BE2C (cell line): Measurements from ENCODE around the gene SH3GL2.

Experiments used
- DNase-seq: peaks from one replicate; pipeline ENCODE4 v3.0.0-alpha.2; 2020
- H3K27me3 ChIP-seq: fragments of 250-450 bp; sonication (Bioruptor Pico); 2 replicates; pipeline ENCODE4 v1.5.1; 2020; ENCODE audit warnings: mild to moderate bottlenecking
- H3K36me3 ChIP-seq: fragments of 250-450 bp; sonication (Bioruptor Pico); 2 replicates; pipeline ENCODE4 v1.5.1; 2020; ENCODE audit warnings: mild to moderate bottlenecking
- H3K4me1 ChIP-seq: fragments of 250-450 bp; sonication (Bioruptor Pico); 2 replicates; pipeline ENCODE4 v1.5.1; 2020
- H3K4me3 ChIP-seq: 2 replicates; pipeline ENCODE4 v1.5.1; 2011; ENCODE audit warnings: low read depth, low read length
- H3K9me3 ChIP-seq: fragments of 250-450 bp; sonication (Bioruptor Pico); 2 replicates; pipeline ENCODE4 v1.5.1; 2020
- TF ChIP-seq, protein P1 (sequence below): IDR thresholded peaks from 2 replicates; pipeline ENCODE4 v1.5.1; 2012; ENCODE audit warnings: mild to moderate bottlenecking, low read depth, low read length

The SH3GL2 gene

DNA sequence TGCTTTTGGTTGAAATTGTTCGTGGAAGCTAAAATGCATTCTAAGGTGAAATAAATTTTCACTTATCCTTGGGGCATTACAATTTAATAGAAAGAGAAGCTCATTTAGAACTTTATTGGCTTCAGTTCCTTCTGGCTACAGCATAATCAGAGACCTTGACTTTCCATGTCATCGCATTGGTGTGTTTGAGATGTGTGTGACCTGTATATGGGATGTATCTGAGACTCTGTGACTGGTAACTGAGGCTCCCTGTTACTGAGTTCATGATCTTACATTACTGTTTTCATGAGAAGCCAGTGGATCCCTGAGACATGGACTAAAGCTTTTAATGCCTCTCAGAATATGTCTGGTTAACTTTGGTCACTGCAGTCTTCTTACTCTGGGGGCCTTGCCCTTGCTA, 32.5 kb downstream of the SH3GL2 start:
- H3K36me3 ChIP-seq = no peaks in the 10 kb centered on the region
- no peaks in the 10 kb centered on the region for H3K9me3 ChIP-seq
- H3K4me3 ChIP-seq = no peak overlapping the region
- peaks cover 13% of the 10 kb centered on the region for H3K27me3 ChIP-seq
- DNase-seq = no peak
- TF ChIP-seq, protein P1, sequence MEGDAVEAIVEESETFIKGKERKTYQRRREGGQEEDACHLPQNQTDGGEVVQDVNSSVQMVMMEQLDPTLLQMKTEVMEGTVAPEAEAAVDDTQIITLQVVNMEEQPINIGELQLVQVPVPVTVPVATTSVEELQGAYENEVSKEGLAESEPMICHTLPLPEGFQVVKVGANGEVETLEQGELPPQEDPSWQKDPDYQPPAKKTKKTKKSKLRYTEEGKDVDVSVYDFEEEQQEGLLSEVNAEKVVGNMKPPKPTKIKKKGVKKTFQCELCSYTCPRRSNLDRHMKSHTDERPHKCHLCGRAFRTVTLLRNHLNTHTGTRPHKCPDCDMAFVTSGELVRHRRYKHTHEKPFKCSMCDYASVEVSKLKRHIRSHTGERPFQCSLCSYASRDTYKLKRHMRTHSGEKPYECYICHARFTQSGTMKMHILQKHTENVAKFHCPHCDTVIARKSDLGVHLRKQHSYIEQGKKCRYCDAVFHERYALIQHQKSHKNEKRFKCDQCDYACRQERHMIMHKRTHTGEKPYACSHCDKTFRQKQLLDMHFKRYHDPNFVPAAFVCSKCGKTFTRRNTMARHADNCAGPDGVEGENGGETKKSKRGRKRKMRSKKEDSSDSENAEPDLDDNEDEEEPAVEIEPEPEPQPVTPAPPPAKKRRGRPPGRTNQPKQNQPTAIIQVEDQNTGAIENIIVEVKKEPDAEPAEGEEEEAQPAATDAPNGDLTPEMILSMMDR = no peak
- H3K4me1 ChIP-seq = no peaks in the 10 kb centered on the region

DNA sequence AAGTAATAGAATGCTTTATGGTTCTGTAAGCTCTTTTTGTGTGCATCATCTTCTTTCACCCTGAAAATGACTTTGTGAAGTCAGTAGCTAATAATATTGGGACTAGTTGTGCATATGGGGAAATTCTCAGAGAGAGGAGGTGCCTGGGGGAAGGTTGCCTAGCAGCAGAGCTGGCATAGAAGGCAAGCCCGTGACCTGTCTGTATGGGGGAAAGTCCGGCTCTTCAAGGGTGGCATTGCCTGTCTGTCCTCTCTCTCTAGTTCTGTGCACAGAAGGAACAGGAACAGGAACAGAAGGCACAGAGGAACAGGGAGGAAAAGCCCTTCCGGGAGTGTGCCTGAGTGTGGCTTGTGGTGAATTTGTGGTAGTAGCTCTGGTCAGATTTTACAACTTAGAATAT, 33.1 kb downstream of the SH3GL2 start:
- H3K4me3 ChIP-seq = no peak overlapping the region
- H3K27me3 ChIP-seq = peaks cover 13% of the 10 kb centered on the region
- TF ChIP-seq, protein P1 = no peak
- no peak for DNase-seq
- no peaks in the 10 kb centered on the region for H3K9me3 ChIP-seq
- H3K4me1 ChIP-seq = no peaks in the 10 kb centered on the region
- H3K36me3 ChIP-seq = no peaks in the 10 kb centered on the region

DNA sequence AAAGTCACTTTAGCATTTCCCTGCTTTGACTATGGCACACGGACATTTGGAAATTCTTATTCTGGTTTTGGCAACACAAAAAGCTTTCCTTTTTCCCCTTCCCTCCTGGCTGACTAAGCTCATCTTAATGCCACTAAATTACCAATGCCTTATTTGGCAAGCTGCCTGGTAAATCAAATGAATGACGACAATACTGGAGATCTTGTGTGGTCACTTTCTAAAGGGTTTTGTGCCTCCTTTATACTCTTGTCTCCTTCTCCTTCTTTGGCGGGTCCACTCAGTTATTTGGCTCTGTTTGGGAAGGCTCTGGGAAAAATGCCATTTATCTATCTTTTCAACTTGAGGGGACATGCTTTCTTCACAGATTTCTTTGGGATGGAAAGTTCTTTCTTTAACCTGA, 34.9 kb downstream of the SH3GL2 start:
- H3K9me3 ChIP-seq = no peaks in the 10 kb centered on the region
- no peak for DNase-seq
- H3K27me3 ChIP-seq = peaks cover 8% of the 10 kb centered on the region
- H3K36me3 ChIP-seq = no peaks in the 10 kb centered on the region
- H3K4me3 ChIP-seq = no peak overlapping the region
- TF ChIP-seq, protein P1 = no peak
- no peaks in the 10 kb centered on the region for H3K4me1 ChIP-seq

DNA sequence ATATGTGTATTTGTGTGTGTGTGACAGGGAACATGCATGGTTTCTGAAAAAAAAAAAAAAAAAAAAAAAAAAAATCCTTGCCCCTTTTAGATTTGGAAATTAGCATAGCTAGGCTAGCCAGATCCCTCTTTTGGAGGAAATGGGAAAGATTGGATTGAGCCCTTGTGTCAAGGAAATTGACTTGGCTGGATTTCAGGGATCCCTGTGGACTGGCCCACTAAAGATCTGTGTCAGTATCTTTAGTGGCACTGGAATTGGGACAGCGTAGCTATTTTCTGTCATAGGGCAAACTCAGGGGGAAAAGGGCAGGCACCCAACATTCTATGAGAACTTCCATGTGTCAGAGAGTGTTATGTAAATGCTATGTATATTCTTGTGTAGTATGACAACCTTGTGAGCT, 35.4 kb downstream of the SH3GL2 start:
- TF ChIP-seq, protein P1 = no peak
- Histone ChIP-seq H3K4me1 (no peaks in the 10 kb centered on the region), H3K4me3 (no peak overlapping the region), H3K9me3 (no peaks in the 10 kb centered on the region), H3K36me3 (no peaks in the 10 kb centered on the region), H3K27me3 (peaks cover 5% of the 10 kb centered on the region)
- no peak for DNase-seq

DNA sequence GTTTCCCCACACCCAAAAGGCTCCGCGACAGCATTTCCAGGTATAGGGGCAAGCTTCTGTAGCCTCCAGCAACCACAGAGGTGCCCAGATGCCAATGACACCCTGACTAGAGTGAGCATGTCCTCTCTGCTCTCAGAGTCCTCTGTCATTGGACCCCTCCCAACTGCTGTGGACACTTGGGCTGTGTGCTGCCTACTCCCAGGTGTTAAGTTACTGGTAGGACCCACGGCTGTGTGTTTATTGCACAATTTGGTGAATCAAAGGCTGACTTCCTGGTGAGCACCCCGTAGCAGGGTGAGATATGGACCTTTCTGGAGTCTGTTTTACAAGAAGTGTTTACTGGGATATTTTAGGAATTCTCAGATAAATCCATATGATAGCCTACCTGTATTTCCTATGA, 36.0 kb downstream of the SH3GL2 start:
- H3K4me1 ChIP-seq = no peaks in the 10 kb centered on the region
- H3K36me3 ChIP-seq = no peaks in the 10 kb centered on the region
- DNase-seq = no peak
- H3K9me3 ChIP-seq = no peaks in the 10 kb centered on the region
- H3K27me3 ChIP-seq = no peaks in the 10 kb centered on the region; the same call in 1 of the 2 replicates
- TF ChIP-seq, protein P1 = no peak
- H3K4me3 ChIP-seq = no peak overlapping the region

DNA sequence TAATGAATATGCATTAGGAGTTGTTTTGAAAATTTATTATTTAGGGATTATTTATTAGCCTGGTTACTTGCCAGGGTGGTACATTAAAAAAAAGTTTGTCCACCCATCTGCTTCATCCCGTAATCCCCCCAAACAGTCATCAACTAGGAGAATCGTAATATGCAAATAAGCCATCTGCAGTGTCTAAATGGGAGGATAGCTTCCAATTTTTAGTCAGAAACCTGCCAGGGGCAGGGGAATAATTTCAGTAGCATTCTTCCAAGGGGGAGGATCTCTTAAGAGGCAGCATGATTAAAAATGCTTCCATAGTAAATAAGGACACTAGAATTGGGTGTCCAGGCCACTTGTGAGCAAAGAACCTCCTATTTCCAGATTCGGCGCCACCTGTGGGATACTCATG, 43.3 kb downstream of the SH3GL2 start:
- Histone ChIP-seq H3K36me3 (no peaks in the 10 kb centered on the region), H3K9me3 (no peaks in the 10 kb centered on the region), H3K4me3 (no peak overlapping the region), H3K4me1 (no peaks in the 10 kb centered on the region), H3K27me3 (no peaks in the 10 kb centered on the region)
- no peak for DNase-seq
- TF ChIP-seq, protein P1 = no peak
